Measurements from ENCODE around the gene CHRNA10. TPM values are rescaled to one million over a fixed set of nuclear protein-coding genes. Genes with fewer than 3 reads are reported as not detected.

The CHRNA10 gene
- total RNA-seq, 1 donor from 2014 or later, result 2.8 TPM

GRCh38 chr11:3675971-3676370, 4.8 kb upstream of the CHRNA10 start:
- no peaks in the 10 kb centered on the region for H3K9me3 Mint-ChIP-seq (ENCODE audit: low read depth)
- no peaks in the 10 kb centered on the region for H3K27me3 Mint-ChIP-seq
- H3K36me3 Mint-ChIP-seq (ENCODE audit: insufficient read depth), result peaks cover 30% of the 10 kb centered on the region
- DNase-seq (ENCODE audit: low spot score, unreplicated experiment), result no peak
- no peak overlapping the region for H3K4me3 Mint-ChIP-seq (ENCODE audit: low read depth)
- peaks cover 1% of the 10 kb centered on the region for H3K4me1 Mint-ChIP-seq (ENCODE audit: low read depth)
- no peak for TF ChIP-seq CTCF (IDR thresholded peaks at IDR 0.05; ENCODE audit: unreplicated experiment)
- H3K27ac Mint-ChIP-seq, result no peak overlapping the region

GRCh38 chr11:3674189-3674588, 3.0 kb upstream of the CHRNA10 start:
- Mint-ChIP-seq H3K9me3 (ENCODE audit: low read depth) (no peaks in the 10 kb centered on the region), H3K27me3 (no peaks in the 10 kb centered on the region), H3K4me1 (ENCODE audit: low read depth) (peaks cover 1% of the 10 kb centered on the region), H3K36me3 (ENCODE audit: insufficient read depth) (peaks cover 27% of the 10 kb centered on the region), H3K4me3 (ENCODE audit: low read depth) (no peak overlapping the region), H3K27ac (no peak overlapping the region)
- no peak for DNase-seq (ENCODE audit: low spot score, unreplicated experiment)
- TF ChIP-seq CTCF (IDR thresholded peaks at IDR 0.05; ENCODE audit: unreplicated experiment), result no peak

- DNase-seq (ENCODE audit: low spot score, unreplicated experiment), result no peak
- H3K27ac Mint-ChIP-seq, result no peak overlapping the region
- H3K4me1 Mint-ChIP-seq (ENCODE audit: low read depth), result peaks cover 1% of the 10 kb centered on the region
- peaks cover 25% of the 10 kb centered on the region for H3K36me3 Mint-ChIP-seq (ENCODE audit: insufficient read depth)
- TF ChIP-seq CTCF (IDR thresholded peaks at IDR 0.05; ENCODE audit: unreplicated experiment), result no peak
- no peak overlapping the region for H3K4me3 Mint-ChIP-seq (ENCODE audit: low read depth)
- no peaks in the 10 kb centered on the region for H3K9me3 Mint-ChIP-seq (ENCODE audit: low read depth)
- H3K27me3 Mint-ChIP-seq, result no peaks in the 10 kb centered on the region
Observed at GRCh38 chr11:3669742-3670183, 1.4 kb downstream of the CHRNA10 start.

- Mint-ChIP-seq H3K27ac (no peak overlapping the region), H3K27me3 (no peaks in the 10 kb centered on the region), H3K9me3 (ENCODE audit: low read depth) (no peaks in the 10 kb centered on the region), H3K4me3 (ENCODE audit: low read depth) (no peak overlapping the region), H3K4me1 (ENCODE audit: low read depth) (peaks cover 1% of the 10 kb centered on the region), H3K36me3 (ENCODE audit: insufficient read depth) (peaks cover 20% of the 10 kb centered on the region)
- no peak for DNase-seq (ENCODE audit: low spot score, unreplicated experiment)
- TF ChIP-seq CTCF (IDR thresholded peaks at IDR 0.05; ENCODE audit: unreplicated experiment), result no peak
Observed at GRCh38 chr11:3669128-3669527, 2.1 kb downstream of the CHRNA10 start.

GRCh38 chr11:3667149-3668035, 3.8 kb downstream of the CHRNA10 start:
- H3K27me3 Mint-ChIP-seq, result no peaks in the 10 kb centered on the region
- H3K4me3 Mint-ChIP-seq (ENCODE audit: low read depth), result no peak overlapping the region
- TF ChIP-seq CTCF (IDR thresholded peaks at IDR 0.05; ENCODE audit: unreplicated experiment), result no peak
- no peaks in the 10 kb centered on the region for H3K9me3 Mint-ChIP-seq (ENCODE audit: low read depth)
- no peak for DNase-seq (ENCODE audit: low spot score, unreplicated experiment)
- no peaks in the 10 kb centered on the region for H3K4me1 Mint-ChIP-seq (ENCODE audit: low read depth)
- peaks cover 16% of the 10 kb centered on the region for H3K36me3 Mint-ChIP-seq (ENCODE audit: insufficient read depth)
- H3K27ac Mint-ChIP-seq, result no peak overlapping the region
